Measurements from ENCODE around the gene VPS52.
A peak's percentile ranks its signal among the peaks of the same experiment; 100 is the strongest.
"Not testable (repeated sequence)": the region's sequence is repeated elsewhere in the genome, so short reads cannot be mapped to it uniquely, and the experiment has no call there.

Gene VPS52

GRCh38 chr6:33278810-33279209 is 7.1 kb upstream of the VPS52 start:
- DNase-seq = no peak

- DNase-seq = no peak
These were observed 6.7 kb upstream of the VPS52 start for GRCh38 chr6:33278392-33278741.

GRCh38 chr6:33277663-33278391 is 6.2 kb upstream of the VPS52 start:
- DNase-seq = peak; percentile 82

- DNase-seq = peak; percentile 91
These were observed 5.4 kb upstream of the VPS52 start, which contains the start of gene B3GALT4 for GRCh38 chr6:33276864-33277662. Gene B3GALT4, plus strand, starts transcription at chr6:33277123. Its CDS starts 297 bp downstream, at chr6:33277420.

- DNase-seq = no peak
These were observed 4.8 kb upstream of the VPS52 start for GRCh38 chr6:33276581-33276863.

GRCh38 chr6:33275795-33276580 is 4.3 kb upstream of the VPS52 start:
- DNase-seq = not testable (repeated sequence)

- DNase-seq = no peak
These were observed 2.5 kb upstream of the VPS52 start for GRCh38 chr6:33273924-33274902.

- no peak for DNase-seq
These were observed 1.6 kb upstream of the VPS52 start for GRCh38 chr6:33273129-33273923.

- DNase-seq = no peak
These were observed 826 bp upstream of the VPS52 start for GRCh38 chr6:33272275-33273128.

- no peak for DNase-seq
These were observed 584 bp downstream of the VPS52 start for GRCh38 chr6:33271117-33271467.

GRCh38 chr6:33264015-33264414 is 7.7 kb downstream of the VPS52 start:
- no peak for DNase-seq

- DNase-seq = not testable (repeated sequence)
These were observed 9.2 kb downstream of the VPS52 start for GRCh38 chr6:33262490-33262889.

- DNase-seq = no peak
These were observed 12.6 kb downstream of the VPS52 start for GRCh38 chr6:33259032-33259431.

- DNase-seq = no peak
These were observed 17.1 kb downstream of the VPS52 start for GRCh38 chr6:33254591-33254990.

- no peak for DNase-seq
These were observed 18.9 kb downstream of the VPS52 start for GRCh38 chr6:33252759-33253158.

GRCh38 chr6:33251395-33252012 is 20.2 kb downstream of the VPS52 start:
- DNase-seq = no peak

GRCh38 chr6:33250731-33251130 is 20.9 kb downstream of the VPS52 start:
- no peak for DNase-seq

- DNase-seq = no peak
These were observed 21.7 kb downstream of the VPS52 start for GRCh38 chr6:33249732-33250630.
